GM23338 (cell line): ENCODE results near the gene CRACDL. TPM values are rescaled to one million over a fixed set of nuclear protein-coding genes. Genes with fewer than 3 reads are reported as not detected.

Experiments used
- ATAC-seq: fragments of 200-7000 bp; cut with Tn5 transposase; 3 replicates; pipeline ENCODE4 v1.9.1; 2020
- DNase-seq: peaks from one replicate; pipeline ENCODE4 v3.0.0-alpha.2; 2015; ENCODE audit warnings: low spot score
- H2AFZ ChIP-seq: fragments of 200-600 bp; sonication (generic); 2 replicates; pipeline ENCODE4 v1.8.0; 2016; ENCODE audit warnings: antibody characterized with exemption, mild to moderate bottlenecking, moderate library complexity
- H3F3A ChIP-seq: fragments of 200-600 bp; sonication (generic); replicated peaks from 2 replicates; pipeline ENCODE4 v1.8.0; 2017; ENCODE audit warnings: antibody characterized with exemption, mixed run types, low read depth
- H3K27ac ChIP-seq: fragments of 200-600 bp; sonication (generic); 2 replicates; pipeline ENCODE4 v1.6.1; 2016; ENCODE audit warnings: low read depth
- H3K27me3 ChIP-seq: fragments of 200-600 bp; sonication (generic); 2 replicates; pipeline ENCODE4 v1.8.0; 2016; ENCODE audit warnings: mild to moderate bottlenecking, mixed run types, moderate library complexity; ENCODE audit not compliant: insufficient read depth
- H3K36me3 ChIP-seq: fragments of 200-600 bp; sonication (generic); 2 replicates; pipeline ENCODE4 v1.8.0; 2016; ENCODE audit warnings: mild to moderate bottlenecking; ENCODE audit not compliant: insufficient read depth
- H3K4me1 ChIP-seq: fragments of 200-600 bp; sonication (generic); 2 replicates; pipeline ENCODE4 v1.8.0; 2016; ENCODE audit warnings: mild to moderate bottlenecking, moderate library complexity; ENCODE audit not compliant: insufficient read depth
- H3K4me2 ChIP-seq: fragments of 200-600 bp; sonication (generic); 2 replicates; pipeline ENCODE4 v1.7.1; 2017; ENCODE audit warnings: mixed run types
- H3K4me3 ChIP-seq: fragments of 200-600 bp; sonication (generic); 2 replicates; pipeline ENCODE4 v1.6.1; 2016; ENCODE audit warnings: mixed run types
- H3K79me2 ChIP-seq: fragments of 200-600 bp; sonication (generic); replicated peaks from 2 replicates; pipeline ENCODE4 v1.8.0; 2017; ENCODE audit warnings: mild to moderate bottlenecking; ENCODE audit not compliant: insufficient read depth
- H3K9me2 ChIP-seq: fragments of 200-600 bp; sonication (generic); 2 replicates; pipeline ENCODE4 v1.8.0; 2017; ENCODE audit not compliant: insufficient read depth
- H4K20me1 ChIP-seq: fragments of 200-600 bp; sonication (generic); replicated peaks from 2 replicates; pipeline ENCODE4 v1.8.0; 2017; ENCODE audit warnings: mild to moderate bottlenecking; ENCODE audit not compliant: insufficient read depth
- H3K27ac Mint-ChIP-seq: 2 replicates; pipeline ENCODE4 v1.8.0; 2020; ENCODE audit warnings: inconsistent platforms, mild to moderate bottlenecking, moderate library complexity, mixed read lengths
- H3K27me3 Mint-ChIP-seq: 3 replicates; pipeline ENCODE4 v1.8.0; 2022; ENCODE audit warnings: low read depth, mild to moderate bottlenecking, moderate library complexity, mixed read lengths, inconsistent platforms; ENCODE audit not compliant: insufficient read depth, poor library complexity
- H3K36me3 Mint-ChIP-seq: 3 replicates; pipeline ENCODE4 v1.8.0; 2021; ENCODE audit warnings: low read depth, mild to moderate bottlenecking, inconsistent platforms, moderate library complexity, mixed read lengths
- H3K4me1 Mint-ChIP-seq: 3 replicates; pipeline ENCODE4 v1.8.0; 2020; ENCODE audit warnings: mild to moderate bottlenecking, inconsistent platforms, mixed read lengths
- H3K4me3 Mint-ChIP-seq: 3 replicates; pipeline ENCODE4 v1.8.0; 2021; ENCODE audit warnings: moderate library complexity, mild to moderate bottlenecking, inconsistent platforms, mixed read lengths
- H3K9me3 Mint-ChIP-seq: 3 replicates; pipeline ENCODE4 v1.8.0; 2020; ENCODE audit warnings: moderate library complexity, mild to moderate bottlenecking, inconsistent platforms, mixed read lengths
- CREB1 ChIP-seq: fragments of 250-450 bp; sonication (Bioruptor Pico); IDR thresholded peaks from 2 replicates; pipeline ENCODE4 v1.5.0; 2020; ENCODE audit warnings: low read depth, mild to moderate bottlenecking, moderate library complexity
- EZH2 ChIP-seq: fragments of 200-600 bp; sonication (generic); IDR thresholded peaks from one replicate; pipeline ENCODE4 v1.8.0; 2017; ENCODE audit warnings: antibody characterized with exemption, mild to moderate bottlenecking, low read depth; ENCODE audit not compliant: unreplicated experiment
- EZH2phosphoT487 ChIP-seq: fragments of 200-600 bp; sonication (generic); IDR thresholded peaks from one replicate; pipeline ENCODE4 v1.8.1; 2018; ENCODE audit warnings: antibody characterized with exemption; ENCODE audit not compliant: unreplicated experiment
- JUNB ChIP-seq: IDR thresholded peaks from one replicate; pipeline ENCODE4 v1.6.1; 2016; ENCODE audit warnings: antibody characterized with exemption; ENCODE audit not compliant: unreplicated experiment
- NANOG ChIP-seq: IDR thresholded peaks from 2 replicates; pipeline ENCODE4 v1.6.1; 2016; ENCODE audit warnings: antibody characterized with exemption, borderline replicate concordance
- POLR2AphosphoS5 ChIP-seq: IDR thresholded peaks from 2 replicates; pipeline ENCODE4 v1.6.1; 2016; ENCODE audit warnings: antibody characterized with exemption, low read depth
- STAT1 ChIP-seq: IDR thresholded peaks from one replicate; pipeline ENCODE4 v1.6.1; 2016; ENCODE audit warnings: antibody characterized with exemption; ENCODE audit not compliant: unreplicated experiment
- ZNF114 ChIP-seq: fragments of 250-450 bp; sonication (Bioruptor Pico); IDR thresholded peaks from 2 replicates; pipeline ENCODE4 v1.5.0; 2020; ENCODE audit warnings: mild to moderate bottlenecking, moderate library complexity
- ZNF331 ChIP-seq: fragments of 250-450 bp; sonication (Bioruptor Pico); IDR thresholded peaks from 2 replicates; pipeline ENCODE4 v1.5.0; 2020; ENCODE audit warnings: low read depth, mild to moderate bottlenecking, moderate library complexity
- polyA plus RNA-seq: library from polyadenylated mRNA; unstranded; fragments of >200 nt; fragmentation: Nextera tagmentation; extraction: Ambion mirVana; gene quantifications from 2 replicates; pipeline ENCODE4 v1.2.1, GENCODE V29; 2016
- total RNA-seq: library from RNA; depleted of rRNA; stranded (reverse); fragments of >200 nt; shearing (Covaris generic); gene quantifications from 2 replicates; pipeline ENCODE4 v1.2.3, GENCODE V29; 2014
- TF ChIP-seq, protein P1 (sequence below), 2 experiments: fragments of 200-600 bp in 1 of 2; sonication (generic) in 1 of 2; conservative IDR thresholded peaks; 2 replicates each; pipeline versions ENCODE4 v1.5.1 to v1.6.1; 2016 to 2017; ENCODE audit warnings: antibody characterized with exemption in 2 of 2, low read depth in 2 of 2, mild to moderate bottlenecking in 2 of 2, moderate library complexity in 1 of 2
- TF ChIP-seq, protein P2 (sequence below): IDR thresholded peaks from 2 replicates; pipeline ENCODE4 v1.6.1; 2016; ENCODE audit warnings: antibody characterized with exemption
- TF ChIP-seq, protein P3 (sequence below): IDR thresholded peaks from one replicate; pipeline ENCODE4 v1.6.1; 2018; ENCODE audit warnings: antibody characterized with exemption; ENCODE audit not compliant: unreplicated experiment
- TF ChIP-seq, protein P4 (sequence below): fragments of 250-450 bp; sonication (Bioruptor Pico); IDR thresholded peaks from 2 replicates; pipeline ENCODE4 v1.5.0; 2020; ENCODE audit warnings: mild to moderate bottlenecking, moderate library complexity

Gene CRACDL
- total and polyA plus RNA-seq, 2 experiments from 2014 or later = 0.14 to 0.16 TPM

DNA sequence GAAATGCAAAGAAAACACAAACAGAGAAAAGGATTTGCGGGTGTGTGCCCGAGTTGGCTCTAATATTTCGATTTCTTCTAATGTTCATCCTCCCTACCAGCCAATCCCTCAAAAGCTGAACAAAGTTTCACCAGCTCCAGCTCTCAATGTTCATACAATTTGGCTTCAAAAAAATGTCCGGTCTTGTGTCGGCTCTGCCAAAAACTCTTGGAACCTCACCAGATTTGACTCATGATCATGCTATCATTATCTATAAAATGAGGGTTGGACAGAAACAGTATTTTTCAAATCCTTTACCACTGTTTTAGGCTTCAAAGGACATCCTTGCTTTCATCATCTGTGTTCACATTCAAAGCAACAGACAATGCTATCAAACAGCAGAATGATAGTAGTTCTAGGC lies 88.2 kb downstream of the CRACDL start:
- Histone ChIP-seq H3F3A (no peaks in the 10 kb centered on the region), H3K9me2 (no peaks in the 10 kb centered on the region), H3K27ac (no peak overlapping the region), H3K27me3 (no peaks in the 10 kb centered on the region), H3K4me1 (no peaks in the 10 kb centered on the region), H4K20me1 (no peaks in the 10 kb centered on the region), H3K4me2 (no peak overlapping the region), H2AFZ (no peak overlapping the region), H3K4me3 (no peak overlapping the region), H3K79me2 (no peaks in the 10 kb centered on the region), H3K36me3 (no peaks in the 10 kb centered on the region)
- ATAC-seq = no peak
- H3K4me1 Mint-ChIP-seq = no peaks in the 10 kb centered on the region
- H3K27me3 Mint-ChIP-seq = no peaks in the 10 kb centered on the region
- DNase-seq = no peak
- TF ChIP-seq, protein P1, sequence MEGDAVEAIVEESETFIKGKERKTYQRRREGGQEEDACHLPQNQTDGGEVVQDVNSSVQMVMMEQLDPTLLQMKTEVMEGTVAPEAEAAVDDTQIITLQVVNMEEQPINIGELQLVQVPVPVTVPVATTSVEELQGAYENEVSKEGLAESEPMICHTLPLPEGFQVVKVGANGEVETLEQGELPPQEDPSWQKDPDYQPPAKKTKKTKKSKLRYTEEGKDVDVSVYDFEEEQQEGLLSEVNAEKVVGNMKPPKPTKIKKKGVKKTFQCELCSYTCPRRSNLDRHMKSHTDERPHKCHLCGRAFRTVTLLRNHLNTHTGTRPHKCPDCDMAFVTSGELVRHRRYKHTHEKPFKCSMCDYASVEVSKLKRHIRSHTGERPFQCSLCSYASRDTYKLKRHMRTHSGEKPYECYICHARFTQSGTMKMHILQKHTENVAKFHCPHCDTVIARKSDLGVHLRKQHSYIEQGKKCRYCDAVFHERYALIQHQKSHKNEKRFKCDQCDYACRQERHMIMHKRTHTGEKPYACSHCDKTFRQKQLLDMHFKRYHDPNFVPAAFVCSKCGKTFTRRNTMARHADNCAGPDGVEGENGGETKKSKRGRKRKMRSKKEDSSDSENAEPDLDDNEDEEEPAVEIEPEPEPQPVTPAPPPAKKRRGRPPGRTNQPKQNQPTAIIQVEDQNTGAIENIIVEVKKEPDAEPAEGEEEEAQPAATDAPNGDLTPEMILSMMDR (conservative IDR thresholded peaks at IDR 0.05; ENCODE audit: low read depth in 2 of 2) = no peak
- TF ChIP-seq EZH2 (no peak), POLR2AphosphoS5 (no peak), EZH2phosphoT487 (no peak), JUNB (no peak), NANOG (no peak), CREB1 (no peak), ZNF331 (CRISPR knock-in tag) (no peak), STAT1 (no peak), ZNF114 (CRISPR knock-in tag) (no peak)
- TF ChIP-seq, protein P2, sequence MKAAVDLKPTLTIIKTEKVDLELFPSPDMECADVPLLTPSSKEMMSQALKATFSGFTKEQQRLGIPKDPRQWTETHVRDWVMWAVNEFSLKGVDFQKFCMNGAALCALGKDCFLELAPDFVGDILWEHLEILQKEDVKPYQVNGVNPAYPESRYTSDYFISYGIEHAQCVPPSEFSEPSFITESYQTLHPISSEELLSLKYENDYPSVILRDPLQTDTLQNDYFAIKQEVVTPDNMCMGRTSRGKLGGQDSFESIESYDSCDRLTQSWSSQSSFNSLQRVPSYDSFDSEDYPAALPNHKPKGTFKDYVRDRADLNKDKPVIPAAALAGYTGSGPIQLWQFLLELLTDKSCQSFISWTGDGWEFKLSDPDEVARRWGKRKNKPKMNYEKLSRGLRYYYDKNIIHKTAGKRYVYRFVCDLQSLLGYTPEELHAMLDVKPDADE = no peak
- TF ChIP-seq, protein P3, sequence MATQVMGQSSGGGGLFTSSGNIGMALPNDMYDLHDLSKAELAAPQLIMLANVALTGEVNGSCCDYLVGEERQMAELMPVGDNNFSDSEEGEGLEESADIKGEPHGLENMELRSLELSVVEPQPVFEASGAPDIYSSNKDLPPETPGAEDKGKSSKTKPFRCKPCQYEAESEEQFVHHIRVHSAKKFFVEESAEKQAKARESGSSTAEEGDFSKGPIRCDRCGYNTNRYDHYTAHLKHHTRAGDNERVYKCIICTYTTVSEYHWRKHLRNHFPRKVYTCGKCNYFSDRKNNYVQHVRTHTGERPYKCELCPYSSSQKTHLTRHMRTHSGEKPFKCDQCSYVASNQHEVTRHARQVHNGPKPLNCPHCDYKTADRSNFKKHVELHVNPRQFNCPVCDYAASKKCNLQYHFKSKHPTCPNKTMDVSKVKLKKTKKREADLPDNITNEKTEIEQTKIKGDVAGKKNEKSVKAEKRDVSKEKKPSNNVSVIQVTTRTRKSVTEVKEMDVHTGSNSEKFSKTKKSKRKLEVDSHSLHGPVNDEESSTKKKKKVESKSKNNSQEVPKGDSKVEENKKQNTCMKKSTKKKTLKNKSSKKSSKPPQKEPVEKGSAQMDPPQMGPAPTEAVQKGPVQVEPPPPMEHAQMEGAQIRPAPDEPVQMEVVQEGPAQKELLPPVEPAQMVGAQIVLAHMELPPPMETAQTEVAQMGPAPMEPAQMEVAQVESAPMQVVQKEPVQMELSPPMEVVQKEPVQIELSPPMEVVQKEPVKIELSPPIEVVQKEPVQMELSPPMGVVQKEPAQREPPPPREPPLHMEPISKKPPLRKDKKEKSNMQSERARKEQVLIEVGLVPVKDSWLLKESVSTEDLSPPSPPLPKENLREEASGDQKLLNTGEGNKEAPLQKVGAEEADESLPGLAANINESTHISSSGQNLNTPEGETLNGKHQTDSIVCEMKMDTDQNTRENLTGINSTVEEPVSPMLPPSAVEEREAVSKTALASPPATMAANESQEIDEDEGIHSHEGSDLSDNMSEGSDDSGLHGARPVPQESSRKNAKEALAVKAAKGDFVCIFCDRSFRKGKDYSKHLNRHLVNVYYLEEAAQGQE = no peak
- TF ChIP-seq, protein P4, sequence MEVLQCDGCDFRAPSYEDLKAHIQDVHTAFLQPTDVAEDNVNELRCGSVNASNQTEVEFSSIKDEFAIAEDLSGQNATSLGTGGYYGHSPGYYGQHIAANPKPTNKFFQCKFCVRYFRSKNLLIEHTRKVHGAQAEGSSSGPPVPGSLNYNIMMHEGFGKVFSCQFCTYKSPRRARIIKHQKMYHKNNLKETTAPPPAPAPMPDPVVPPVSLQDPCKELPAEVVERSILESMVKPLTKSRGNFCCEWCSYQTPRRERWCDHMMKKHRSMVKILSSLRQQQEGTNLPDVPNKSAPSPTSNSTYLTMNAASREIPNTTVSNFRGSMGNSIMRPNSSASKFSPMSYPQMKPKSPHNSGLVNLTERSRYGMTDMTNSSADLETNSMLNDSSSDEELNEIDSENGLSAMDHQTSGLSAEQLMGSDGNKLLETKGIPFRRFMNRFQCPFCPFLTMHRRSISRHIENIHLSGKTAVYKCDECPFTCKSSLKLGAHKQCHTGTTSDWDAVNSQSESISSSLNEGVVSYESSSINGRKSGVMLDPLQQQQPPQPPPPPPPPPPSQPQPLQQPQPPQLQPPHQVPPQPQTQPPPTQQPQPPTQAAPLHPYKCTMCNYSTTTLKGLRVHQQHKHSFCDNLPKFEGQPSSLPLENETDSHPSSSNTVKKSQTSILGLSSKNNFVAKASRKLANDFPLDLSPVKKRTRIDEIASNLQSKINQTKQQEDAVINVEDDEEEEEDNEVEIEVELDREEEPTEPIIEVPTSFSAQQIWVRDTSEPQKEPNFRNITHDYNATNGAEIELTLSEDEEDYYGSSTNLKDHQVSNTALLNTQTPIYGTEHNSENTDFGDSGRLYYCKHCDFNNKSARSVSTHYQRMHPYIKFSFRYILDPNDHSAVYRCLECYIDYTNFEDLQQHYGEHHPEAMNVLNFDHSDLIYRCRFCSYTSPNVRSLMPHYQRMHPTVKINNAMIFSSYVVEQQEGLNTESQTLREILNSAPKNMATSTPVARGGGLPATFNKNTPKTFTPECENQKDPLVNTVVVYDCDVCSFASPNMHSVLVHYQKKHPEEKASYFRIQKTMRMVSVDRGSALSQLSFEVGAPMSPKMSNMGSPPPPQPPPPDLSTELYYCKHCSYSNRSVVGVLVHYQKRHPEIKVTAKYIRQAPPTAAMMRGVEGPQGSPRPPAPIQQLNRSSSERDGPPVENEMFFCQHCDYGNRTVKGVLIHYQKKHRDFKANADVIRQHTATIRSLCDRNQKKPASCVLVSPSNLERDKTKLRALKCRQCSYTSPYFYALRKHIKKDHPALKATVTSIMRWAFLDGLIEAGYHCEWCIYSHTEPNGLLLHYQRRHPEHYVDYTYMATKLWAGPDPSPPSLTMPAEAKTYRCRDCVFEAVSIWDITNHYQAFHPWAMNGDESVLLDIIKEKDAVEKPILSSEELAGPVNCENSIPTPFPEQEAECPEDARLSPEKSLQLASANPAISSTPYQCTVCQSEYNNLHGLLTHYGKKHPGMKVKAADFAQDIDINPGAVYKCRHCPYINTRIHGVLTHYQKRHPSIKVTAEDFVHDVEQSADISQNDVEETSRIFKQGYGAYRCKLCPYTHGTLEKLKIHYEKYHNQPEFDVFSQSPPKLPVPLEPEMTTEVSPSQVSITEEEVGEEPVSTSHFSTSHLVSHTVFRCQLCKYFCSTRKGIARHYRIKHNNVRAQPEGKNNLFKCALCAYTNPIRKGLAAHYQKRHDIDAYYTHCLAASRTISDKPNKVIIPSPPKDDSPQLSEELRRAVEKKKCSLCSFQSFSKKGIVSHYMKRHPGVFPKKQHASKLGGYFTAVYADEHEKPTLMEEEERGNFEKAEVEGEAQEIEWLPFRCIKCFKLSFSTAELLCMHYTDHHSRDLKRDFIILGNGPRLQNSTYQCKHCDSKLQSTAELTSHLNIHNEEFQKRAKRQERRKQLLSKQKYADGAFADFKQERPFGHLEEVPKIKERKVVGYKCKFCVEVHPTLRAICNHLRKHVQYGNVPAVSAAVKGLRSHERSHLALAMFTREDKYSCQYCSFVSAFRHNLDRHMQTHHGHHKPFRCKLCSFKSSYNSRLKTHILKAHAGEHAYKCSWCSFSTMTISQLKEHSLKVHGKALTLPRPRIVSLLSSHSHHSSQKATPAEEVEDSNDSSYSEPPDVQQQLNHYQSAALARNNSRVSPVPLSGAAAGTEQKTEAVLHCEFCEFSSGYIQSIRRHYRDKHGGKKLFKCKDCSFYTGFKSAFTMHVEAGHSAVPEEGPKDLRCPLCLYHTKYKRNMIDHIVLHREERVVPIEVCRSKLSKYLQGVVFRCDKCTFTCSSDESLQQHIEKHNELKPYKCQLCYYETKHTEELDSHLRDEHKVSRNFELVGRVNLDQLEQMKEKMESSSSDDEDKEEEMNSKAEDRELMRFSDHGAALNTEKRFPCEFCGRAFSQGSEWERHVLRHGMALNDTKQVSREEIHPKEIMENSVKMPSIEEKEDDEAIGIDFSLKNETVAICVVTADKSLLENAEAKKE (CRISPR knock-in tag) = no peak
- no peak overlapping the region for H3K27ac Mint-ChIP-seq
- H3K36me3 Mint-ChIP-seq = no peaks in the 10 kb centered on the region
- no peak overlapping the region for H3K4me3 Mint-ChIP-seq
- H3K9me3 Mint-ChIP-seq = no peaks in the 10 kb centered on the region
